Measurements from ENCODE around the gene PLD2. TPM values are rescaled to one million over a fixed set of nuclear protein-coding genes. Genes with fewer than 3 reads are reported as not detected.

Gene PLD2
- total and polyA plus RNA-seq, 9 of the 15 experiments (the other 6 are each of a cell fraction or from before 2014, with no cell fraction given), result 0.20 to 7.5 (median 3.3) TPM

GRCh38 chr17:4861052-4861451 lies 54.1 kb downstream of the PLD2 start:
- in situ Hi-C loops (cut with MboI) (no loop called here), intact Hi-C loops (cut with micrococcal nuclease) (no loop called here)
- WGBS (ENCODE audit: insufficient coverage, low coverage, missing lambda C conversion rate), result 95% methylated on average over 12 of the region's 16 CpGs
- Histone ChIP-seq H3K9me1 (ENCODE audit: control insufficient read depth, insufficient read depth, low read length) (no peaks in the 10 kb centered on the region), H3K4me1 (replicated peaks in 1 of 2; ENCODE audit: control insufficient read depth in 2 of 2, insufficient read depth in 2 of 2, low read length in 2 of 2) (peaks cover 6 to 10% of the 10 kb centered on the region in 2 experiments; a peak in 4 of 5 replicates), H3K36me3 (ENCODE audit: control insufficient read depth, insufficient read depth, low read length) (peaks cover 26% of the 10 kb centered on the region; the same call in 2 of the 3 replicates), H3K4me2 (ENCODE audit: insufficient read depth, low read length) (no peak overlapping the region), H2AFZ (ENCODE audit: low read depth, low read length) (no peak overlapping the region), H3K27me3 (ENCODE audit: control insufficient read depth in 2 of 2, insufficient read depth in 2 of 2, low read length in 2 of 2) (no peaks in the 10 kb centered on the region), H3K27ac (ENCODE audit: extremely low read depth, low read depth, low read length) (no peak overlapping the region), H3K4me3 (no peak overlapping the region), H3K9ac (ENCODE audit: insufficient read depth in 1 of 2, low read depth in 2 of 2, low read length in 2 of 2) (no peak overlapping the region), H4K20me1 (replicated peaks; ENCODE audit: control insufficient read depth, insufficient read depth, low read length) (no peaks in the 10 kb centered on the region; the same call in none of the 2 replicates), H3K9me3 (replicated peaks; ENCODE audit: control insufficient read depth, insufficient read depth, low read depth, low read length) (no peaks in the 10 kb centered on the region), H3K79me2 (ENCODE audit: control insufficient read depth, insufficient read depth, low read length) (peaks cover 24% of the 10 kb centered on the region; the same call in 2 of the 3 replicates)
- ATAC-seq (no peak), DNase-seq (ENCODE audit: extremely low read depth in 1 of 4, low spot score in 3 of 4) (no peak), FAIRE-seq (no peak)
- ChIA-PET CTCF (ENCODE audit: low intra/inter-chr PET ratio) (no interaction called here), POLR2A (interaction anchor here (0.9 to 1.0 kb wide), 2 partner anchors 11 to 23 kb away, joined by 3 to 4 read pairs; no protein-coding TSS in a partner anchor)
- BruUV-seq (replicated peaks), result no TSS peak
- TF ChIP-seq MBD1 (CRISPR knock-in tag; IDR thresholded peaks at IDR 0.05) (no peak), POLR3A (IDR thresholded peaks at IDR 0.05; ENCODE audit: borderline replicate concordance, extremely low read depth, insufficient read depth, insufficient read length) (no peak), ZMIZ1 (IDR thresholded peaks at IDR 0.05; ENCODE audit: low read depth in 2 of 2, low read length in 2 of 2) (no peak), LARP7 (IDR thresholded peaks at IDR 0.05) (no peak), CBX5 (IDR thresholded peaks at IDR 0.05; ENCODE audit: borderline replicate concordance, low read depth) (no peak), TRIM25 (IDR thresholded peaks at IDR 0.05; ENCODE audit: borderline replicate concordance) (no peak), GATA2 (CRISPR knock-in tag; IDR thresholded peaks at IDR 0.05) (no peak), ZNF695 (CRISPR knock-in tag; IDR thresholded peaks at IDR 0.05) (no peak)
- TF ChIP-seq, protein P1, sequence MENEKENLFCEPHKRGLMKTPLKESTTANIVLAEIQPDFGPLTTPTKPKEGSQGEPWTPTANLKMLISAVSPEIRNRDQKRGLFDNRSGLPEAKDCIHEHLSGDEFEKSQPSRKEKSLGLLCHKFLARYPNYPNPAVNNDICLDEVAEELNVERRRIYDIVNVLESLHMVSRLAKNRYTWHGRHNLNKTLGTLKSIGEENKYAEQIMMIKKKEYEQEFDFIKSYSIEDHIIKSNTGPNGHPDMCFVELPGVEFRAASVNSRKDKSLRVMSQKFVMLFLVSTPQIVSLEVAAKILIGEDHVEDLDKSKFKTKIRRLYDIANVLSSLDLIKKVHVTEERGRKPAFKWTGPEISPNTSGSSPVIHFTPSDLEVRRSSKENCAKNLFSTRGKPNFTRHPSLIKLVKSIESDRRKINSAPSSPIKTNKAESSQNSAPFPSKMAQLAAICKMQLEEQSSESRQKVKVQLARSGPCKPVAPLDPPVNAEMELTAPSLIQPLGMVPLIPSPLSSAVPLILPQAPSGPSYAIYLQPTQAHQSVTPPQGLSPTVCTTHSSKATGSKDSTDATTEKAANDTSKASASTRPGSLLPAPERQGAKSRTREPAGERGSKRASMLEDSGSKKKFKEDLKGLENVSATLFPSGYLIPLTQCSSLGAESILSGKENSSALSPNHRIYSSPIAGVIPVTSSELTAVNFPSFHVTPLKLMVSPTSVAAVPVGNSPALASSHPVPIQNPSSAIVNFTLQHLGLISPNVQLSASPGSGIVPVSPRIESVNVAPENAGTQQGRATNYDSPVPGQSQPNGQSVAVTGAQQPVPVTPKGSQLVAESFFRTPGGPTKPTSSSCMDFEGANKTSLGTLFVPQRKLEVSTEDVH (IDR thresholded peaks at IDR 0.05; ENCODE audit: low read depth, partially characterized antibody), result no peak
- TF ChIP-seq, protein P2, sequence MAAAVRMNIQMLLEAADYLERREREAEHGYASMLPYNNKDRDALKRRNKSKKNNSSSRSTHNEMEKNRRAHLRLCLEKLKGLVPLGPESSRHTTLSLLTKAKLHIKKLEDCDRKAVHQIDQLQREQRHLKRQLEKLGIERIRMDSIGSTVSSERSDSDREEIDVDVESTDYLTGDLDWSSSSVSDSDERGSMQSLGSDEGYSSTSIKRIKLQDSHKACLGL (CRISPR knock-in tag; IDR thresholded peaks at IDR 0.05; ENCODE audit: borderline replicate concordance, poor library complexity, severe bottlenecking), result no peak
